Neural crest cell (in vitro differentiated cells): ENCODE results near the gene PLIN3. TPM values are rescaled to one million over a fixed set of nuclear protein-coding genes. Genes with fewer than 3 reads are reported as not detected.
"Not testable (repeated sequence)": the region's sequence is repeated elsewhere in the genome, so short reads cannot be mapped to it uniquely, and the experiment has no call there.

ENCODE experiments used
- DNase-seq: peaks from one replicate; pipeline ENCODE4 v3.0.0; 2021; ENCODE audit warnings: low read depth, mixed read lengths, low spot score
- H3K27ac Mint-ChIP-seq: one replicate; pipeline ENCODE4 v1.8.0; 2021; ENCODE audit warnings: mild to moderate bottlenecking, mixed read lengths; ENCODE audit not compliant: unreplicated experiment
- H3K27me3 Mint-ChIP-seq: 2 replicates; pipeline ENCODE4 v1.8.0; 2021; ENCODE audit warnings: low read depth, mild to moderate bottlenecking, mixed read lengths
- H3K36me3 Mint-ChIP-seq: 2 replicates; pipeline ENCODE4 v1.8.0; 2021; ENCODE audit warnings: low read depth, mild to moderate bottlenecking, mixed read lengths
- H3K4me1 Mint-ChIP-seq: 2 replicates; pipeline ENCODE4 v1.8.0; 2021; ENCODE audit warnings: mixed read lengths
- H3K4me3 Mint-ChIP-seq: one replicate; pipeline ENCODE4 v1.8.0; 2021; ENCODE audit warnings: mild to moderate bottlenecking, mixed read lengths
- H3K9me3 Mint-ChIP-seq: 2 replicates; pipeline ENCODE4 v1.8.0; 2021; ENCODE audit warnings: mixed read lengths
- CTCF ChIP-seq: fragments of 200-600 bp; sonication (generic); conservative IDR thresholded peaks from 2 replicates; pipeline ENCODE4 v1.5.0; 2021; ENCODE audit warnings: antibody characterized with exemption, mild to moderate bottlenecking
- total RNA-seq: library from RNA; stranded (reverse); gene quantifications from 2 replicates; pipeline ENCODE4 v1.2.1, GENCODE V29; 2021

The PLIN3 gene
- total RNA-seq, 1 donor from 2014 or later = 42.4 TPM

GRCh38 chr19:4908781-4909155 is 41.3 kb upstream of the PLIN3 start:
- H3K4me1 Mint-ChIP-seq = peaks cover 38% of the 10 kb centered on the region
- no peak overlapping the region for H3K27ac Mint-ChIP-seq
- no peaks in the 10 kb centered on the region for H3K27me3 Mint-ChIP-seq
- H3K36me3 Mint-ChIP-seq = peaks cover 6% of the 10 kb centered on the region
- H3K9me3 Mint-ChIP-seq = no peaks in the 10 kb centered on the region
- H3K4me3 Mint-ChIP-seq = peak overlapping the region; percentile 80
- no peak for TF ChIP-seq CTCF
- no peak for DNase-seq

GRCh38 chr19:4908360-4908759 is 40.9 kb upstream of the PLIN3 start:
- no peak for TF ChIP-seq CTCF
- peaks cover 6% of the 10 kb centered on the region for H3K36me3 Mint-ChIP-seq
- no peaks in the 10 kb centered on the region for H3K9me3 Mint-ChIP-seq
- no peak overlapping the region for H3K27ac Mint-ChIP-seq
- no peak for DNase-seq
- H3K4me3 Mint-ChIP-seq = peak overlapping the region; percentile 80
- H3K27me3 Mint-ChIP-seq = no peaks in the 10 kb centered on the region
- H3K4me1 Mint-ChIP-seq = peaks cover 38% of the 10 kb centered on the region

GRCh38 chr19:4906963-4907362 is 39.5 kb upstream of the PLIN3 start:
- Mint-ChIP-seq H3K4me3 (no peak overlapping the region), H3K36me3 (peaks cover 5% of the 10 kb centered on the region), H3K27me3 (no peaks in the 10 kb centered on the region), H3K27ac (no peak overlapping the region), H3K9me3 (no peaks in the 10 kb centered on the region), H3K4me1 (peaks cover 26% of the 10 kb centered on the region)
- no peak for DNase-seq
- no peak for TF ChIP-seq CTCF

- peaks cover 9% of the 10 kb centered on the region for H3K4me1 Mint-ChIP-seq
- H3K9me3 Mint-ChIP-seq = no peaks in the 10 kb centered on the region
- H3K27ac Mint-ChIP-seq = no peak overlapping the region
- no peaks in the 10 kb centered on the region for H3K27me3 Mint-ChIP-seq
- no peak overlapping the region for H3K4me3 Mint-ChIP-seq
- no peak for DNase-seq
- TF ChIP-seq CTCF = no peak
- no peaks in the 10 kb centered on the region for H3K36me3 Mint-ChIP-seq
Measured at GRCh38 chr19:4904481-4904880, 37.0 kb upstream of the PLIN3 start.

- Mint-ChIP-seq H3K9me3 (no peaks in the 10 kb centered on the region), H3K4me3 (no peak within 1 kb of the TSS)
Measured at GRCh38 chr19:4902796-4903195, 35.3 kb upstream of the PLIN3 start, which contains the start of gene ARRDC5. Gene ARRDC5 (minus strand): TSS chr19:4902896. CDS start chr19:4902825, 71 bp downstream.

GRCh38 chr19:4900879-4901278 is 33.4 kb upstream of the PLIN3 start:
- not testable (repeated sequence) for H3K27ac Mint-ChIP-seq, H3K4me3 Mint-ChIP-seq, H3K27me3 Mint-ChIP-seq, H3K4me1 Mint-ChIP-seq, DNase-seq, H3K9me3 Mint-ChIP-seq, H3K36me3 Mint-ChIP-seq

More at GRCh38 chr19:4902796-4903195, 35.3 kb upstream of the PLIN3 start, which contains the start of gene ARRDC5:
- Mint-ChIP-seq H3K36me3 (no peaks in the 10 kb centered on the region), H3K27me3 (no peaks in the 10 kb centered on the region), H3K4me1 (no peaks in the 10 kb centered on the region), H3K27ac (no peak within 1 kb of the TSS)
- no peak for TF ChIP-seq CTCF
- DNase-seq = no peak
